ENCODE results near the gene AQP7. TPM values are rescaled to one million over a fixed set of nuclear protein-coding genes. Genes with fewer than 3 reads are reported as not detected.

The AQP7 gene
- total and polyA plus RNA-seq, 9 of the 15 experiments (the other 6 are each of a cell fraction or from before 2014, with no cell fraction given): 0.04 to 0.53 (median 0.07) TPM; not detected in 4

DNA sequence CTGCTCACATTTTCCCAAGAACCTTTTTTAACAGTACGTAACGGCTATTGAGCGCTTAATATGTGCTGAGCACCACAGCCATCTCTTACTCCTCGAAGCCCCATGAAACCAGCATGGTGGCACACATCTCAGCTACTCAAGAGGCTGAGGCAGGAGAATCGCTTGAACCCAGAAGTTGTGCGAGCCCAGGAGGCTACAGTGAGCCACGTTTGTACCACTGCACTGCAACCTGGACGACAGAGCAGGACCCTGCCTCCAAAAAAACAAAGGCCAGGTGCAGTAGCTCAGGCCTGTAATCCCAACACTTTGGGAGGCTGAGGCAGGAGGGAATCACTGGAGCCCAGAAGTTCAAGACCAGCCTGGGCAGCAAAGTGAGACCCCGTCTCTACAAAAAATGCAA is 28.2 kb downstream of the AQP7 start:
- no TSS peak for BruUV-seq (replicated peaks)
- no peaks in the 10 kb centered on the region for H3K9me3 ChIP-seq (replicated peaks; ENCODE audit: control insufficient read depth, insufficient read depth, low read depth, low read length)
- H4K20me1 ChIP-seq (replicated peaks; ENCODE audit: control insufficient read depth, insufficient read depth, low read length): no peaks in the 10 kb centered on the region
- H3K4me1 ChIP-seq (replicated peaks in 1 of 2; ENCODE audit: control insufficient read depth in 2 of 2, insufficient read depth in 2 of 2, low read length in 2 of 2): peaks cover 23 to 27% of the 10 kb centered on the region in 2 experiments
- intact Hi-C loops (cut with micrococcal nuclease): loop anchor here (2.0 kb wide), 1 partner anchor 73 kb away; the partner anchor contains the start of gene AQP3
- H3K79me2 ChIP-seq (ENCODE audit: control insufficient read depth, insufficient read depth, low read length): no peaks in the 10 kb centered on the region
- 38% methylated on average over 4 of the region's 9 CpGs for WGBS (ENCODE audit: insufficient coverage, low coverage, missing lambda C conversion rate)
- H3K4me3 ChIP-seq: no peak overlapping the region
- no peaks in the 10 kb centered on the region for H3K27me3 ChIP-seq (ENCODE audit: control insufficient read depth in 2 of 2, insufficient read depth in 2 of 2, low read length in 2 of 2)
- no peaks in the 10 kb centered on the region for H3K9me1 ChIP-seq (ENCODE audit: control insufficient read depth, insufficient read depth, low read length)
- no peak overlapping the region for H3K4me2 ChIP-seq (ENCODE audit: insufficient read depth, low read length)
- in situ Hi-C loops (cut with MboI): no loop called here
- H3K36me3 ChIP-seq (ENCODE audit: control insufficient read depth, insufficient read depth, low read length): peaks cover 24% of the 10 kb centered on the region; the same call in 2 of the 3 replicates
- ChIA-PET POLR2A (interaction anchor here (0.7 to 1.4 kb wide), 4 partner anchors 10 to 200 kb away, joined by 3 to 4 read pairs (median 3); no protein-coding TSS in a partner anchor), CTCF (ENCODE audit: low intra/inter-chr PET ratio) (interaction anchor here (1.4 kb wide), 1 partner anchor 348 kb away, joined by 7 read pairs; no protein-coding TSS in a partner anchor)
- ATAC-seq: no peak
- FAIRE-seq: no peak
- H3K27ac ChIP-seq (ENCODE audit: extremely low read depth, low read depth, low read length): no peak overlapping the region
- no peak for DNase-seq (ENCODE audit: extremely low read depth in 1 of 4, low spot score in 3 of 4)
- H2AFZ ChIP-seq (ENCODE audit: low read depth, low read length): no peak overlapping the region
- TF ChIP-seq HOMEZ (CRISPR knock-in tag; IDR thresholded peaks at IDR 0.05): no peak
- no peak for TF ChIP-seq RBM15 (IDR thresholded peaks at IDR 0.05; ENCODE audit: insufficient read depth, low read length)
- no peak for TF ChIP-seq CEBPG (CRISPR knock-in tag; IDR thresholded peaks at IDR 0.05)
- TF ChIP-seq CEBPG (tag; conservative IDR thresholded peaks at IDR 0.05 in 1 of 2, IDR thresholded peaks at IDR 0.05 in 1 of 2): no peak
- no peak for TF ChIP-seq RFX1 (IDR thresholded peaks at IDR 0.05)
- TF ChIP-seq ZNF3 (CRISPR knock-in tag; IDR thresholded peaks at IDR 0.05): no peak
- no peak for TF ChIP-seq EGR1 (conservative IDR thresholded peaks at IDR 0.05)
- TF ChIP-seq EHMT2 (IDR thresholded peaks at IDR 0.05): no peak
- TF ChIP-seq EZH2 (IDR thresholded peaks at IDR 0.05; ENCODE audit: borderline replicate concordance, low read depth, low read length): no peak
- TF ChIP-seq ATF2 (CRISPR knock-in tag; IDR thresholded peaks at IDR 0.05): no peak
- no peak for TF ChIP-seq RFX5 (IDR thresholded peaks at IDR 0.05; ENCODE audit: low read depth, low read length)
- TF ChIP-seq FOXM1 (IDR thresholded peaks at IDR 0.05; ENCODE audit: low read depth): no peak
- TF ChIP-seq FOXM1 (CRISPR knock-in tag; IDR thresholded peaks at IDR 0.05; ENCODE audit: low read depth): no peak
- no peak for TF ChIP-seq YBX1 (IDR thresholded peaks at IDR 0.05)
- no peak for TF ChIP-seq HMG20B (CRISPR knock-in tag; IDR thresholded peaks at IDR 0.05)
- no peak for TF ChIP-seq SPI1 (IDR thresholded peaks at IDR 0.05; ENCODE audit: borderline replicate concordance, low read depth, low read length)
- no peak for TF ChIP-seq TEAD2 (tag; IDR thresholded peaks at IDR 0.05)
- TF ChIP-seq LCOR (CRISPR knock-in tag; IDR thresholded peaks at IDR 0.05): no peak
- no peak for TF ChIP-seq DMBX1 (CRISPR knock-in tag; IDR thresholded peaks at IDR 0.05; ENCODE audit: borderline replicate concordance)
- no peak for TF ChIP-seq BDP1 (IDR thresholded peaks at IDR 0.05; ENCODE audit: insufficient read depth, insufficient read length)
- H3K9ac ChIP-seq (ENCODE audit: insufficient read depth in 1 of 2, low read depth in 2 of 2, low read length in 2 of 2): no peak overlapping the region
